Hypothalamus (tissue), 51 donors: ENCODE results near the gene CEP112.

Experiments
- DNase-seq, 51 donors: peaks; one replicate each; lab custom pipeline; 2025; lab: John Stamatoyannopoulos, UW

Gene CEP112

GRCh38 chr17:65627891-65628643, 563.9 kb downstream of the CEP112 start:
- DNase-seq = peak in 1 of 51 donors; percentile 52

GRCh38 chr17:65627108-65627507, 564.8 kb downstream of the CEP112 start:
- no peak for DNase-seq

- DNase-seq = no peak
Measured at GRCh38 chr17:65626451-65626850, 565.5 kb downstream of the CEP112 start.

- DNase-seq = no peak
Measured at GRCh38 chr17:65618516-65618915, 573.4 kb downstream of the CEP112 start.

GRCh38 chr17:65617496-65617895, 574.4 kb downstream of the CEP112 start:
- DNase-seq = no peak

GRCh38 chr17:65609749-65610148, 582.2 kb downstream of the CEP112 start:
- no peak for DNase-seq

- DNase-seq = no peak
Measured at GRCh38 chr17:65609286-65609685, 582.6 kb downstream of the CEP112 start.

GRCh38 chr17:65604070-65604469, 587.9 kb downstream of the CEP112 start:
- DNase-seq = no peak

- no peak for DNase-seq
Measured at GRCh38 chr17:65601881-65602280, 590.1 kb downstream of the CEP112 start.

- no peak for DNase-seq
Measured at GRCh38 chr17:65601145-65601544, 590.8 kb downstream of the CEP112 start.

GRCh38 chr17:65600518-65600917, 591.4 kb downstream of the CEP112 start:
- DNase-seq = no peak

GRCh38 chr17:65599650-65600049, 592.3 kb downstream of the CEP112 start:
- DNase-seq = no peak

GRCh38 chr17:65598746-65599145, 593.2 kb downstream of the CEP112 start:
- DNase-seq = no peak

GRCh38 chr17:65595071-65595656, 596.8 kb downstream of the CEP112 start:
- no peak for DNase-seq

- no peak for DNase-seq
Measured at GRCh38 chr17:65593855-65594845, 597.8 kb downstream of the CEP112 start.

GRCh38 chr17:65593092-65593854, 598.7 kb downstream of the CEP112 start:
- DNase-seq = no peak

- DNase-seq = no peak
Measured at GRCh38 chr17:65592125-65592965, 599.6 kb downstream of the CEP112 start.

- DNase-seq = no peak
Measured at GRCh38 chr17:65589321-65589720, 602.6 kb downstream of the CEP112 start.

- DNase-seq = no peak
Measured at GRCh38 chr17:65588181-65588808, 603.6 kb downstream of the CEP112 start.
